Fibroblast of mammary gland (primary cell): ENCODE measurements around the gene ULBP1.
A peak's percentile ranks its signal among the peaks of the same experiment; 100 is the strongest.
"Not testable (repeated sequence)": the region's sequence is repeated elsewhere in the genome, so short reads cannot be mapped to it uniquely, and the experiment has no call there.

Experiments
- DNase-seq: peaks from one replicate; pipeline ENCODE4 v3.0.0-alpha.2; 2010; ENCODE audit warnings: low read depth
- H3K4me3 ChIP-seq: 2 replicates; pipeline ENCODE4 v1.5.1; 2011; ENCODE audit warnings: low read depth, mild to moderate bottlenecking, low read length, moderate library complexity; ENCODE audit not compliant: control insufficient read depth
- TF ChIP-seq, protein P1 (sequence below): conservative IDR thresholded peaks from 2 replicates; pipeline ENCODE4 v1.5.1; 2011; ENCODE audit warnings: low read depth, low read length, inconsistent platforms; ENCODE audit not compliant: control insufficient read depth, insufficient read depth

The ULBP1 gene

DNA sequence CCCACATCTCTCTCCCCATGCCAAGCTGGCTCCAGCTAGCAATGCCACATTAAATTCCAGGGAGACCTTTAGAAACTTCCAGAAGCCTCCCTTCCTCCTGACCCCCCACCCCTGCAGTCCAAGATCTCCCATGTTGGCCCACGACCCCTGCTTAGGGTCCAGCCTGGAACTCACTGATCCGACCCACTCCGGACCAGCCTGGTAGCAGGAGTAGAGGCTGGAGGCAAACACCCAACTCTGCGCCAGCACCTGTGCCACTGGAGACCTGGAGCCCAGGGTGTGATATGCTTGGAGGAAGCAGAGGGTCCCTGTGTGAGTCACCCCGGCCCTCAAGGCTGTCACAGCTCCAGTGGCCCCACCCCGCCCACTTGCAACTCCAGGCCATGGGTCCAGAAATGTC is 3.3 kb upstream of the ULBP1 start:
- H3K4me3 ChIP-seq: no peak overlapping the region
- DNase-seq: no peak
- TF ChIP-seq, protein P1, sequence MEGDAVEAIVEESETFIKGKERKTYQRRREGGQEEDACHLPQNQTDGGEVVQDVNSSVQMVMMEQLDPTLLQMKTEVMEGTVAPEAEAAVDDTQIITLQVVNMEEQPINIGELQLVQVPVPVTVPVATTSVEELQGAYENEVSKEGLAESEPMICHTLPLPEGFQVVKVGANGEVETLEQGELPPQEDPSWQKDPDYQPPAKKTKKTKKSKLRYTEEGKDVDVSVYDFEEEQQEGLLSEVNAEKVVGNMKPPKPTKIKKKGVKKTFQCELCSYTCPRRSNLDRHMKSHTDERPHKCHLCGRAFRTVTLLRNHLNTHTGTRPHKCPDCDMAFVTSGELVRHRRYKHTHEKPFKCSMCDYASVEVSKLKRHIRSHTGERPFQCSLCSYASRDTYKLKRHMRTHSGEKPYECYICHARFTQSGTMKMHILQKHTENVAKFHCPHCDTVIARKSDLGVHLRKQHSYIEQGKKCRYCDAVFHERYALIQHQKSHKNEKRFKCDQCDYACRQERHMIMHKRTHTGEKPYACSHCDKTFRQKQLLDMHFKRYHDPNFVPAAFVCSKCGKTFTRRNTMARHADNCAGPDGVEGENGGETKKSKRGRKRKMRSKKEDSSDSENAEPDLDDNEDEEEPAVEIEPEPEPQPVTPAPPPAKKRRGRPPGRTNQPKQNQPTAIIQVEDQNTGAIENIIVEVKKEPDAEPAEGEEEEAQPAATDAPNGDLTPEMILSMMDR: no peak

- no peak overlapping the region for H3K4me3 ChIP-seq
- DNase-seq: no peak
- TF ChIP-seq, protein P1: peak; percentile 18
Observed at GRCh38 chr6:149961728-149962425, 1.9 kb upstream of the ULBP1 start.

GRCh38 chr6:149962461-149963211 is 1.1 kb upstream of the ULBP1 start:
- no peak overlapping the region for H3K4me3 ChIP-seq
- DNase-seq: no peak

DNA sequence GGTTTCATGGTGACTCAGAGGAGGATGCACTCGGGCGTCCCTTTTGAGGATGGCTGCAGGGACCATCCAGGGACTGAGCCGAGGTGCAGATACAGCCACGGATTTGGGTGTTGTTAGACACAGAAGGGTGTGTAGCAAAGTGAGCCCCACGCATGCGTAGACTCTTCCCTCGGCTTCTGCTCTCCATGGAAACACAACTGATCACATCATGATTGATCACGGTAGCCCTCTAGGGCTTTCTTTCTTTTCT is 606 bp upstream of the ULBP1 start:
- DNase-seq: no peak
- H3K4me3 ChIP-seq: peak overlapping the region; percentile 62
- TF ChIP-seq, protein P1: no peak

More at GRCh38 chr6:149962461-149963211, 1.1 kb upstream of the ULBP1 start:
- TF ChIP-seq, protein P1: no peak

- DNase-seq: peak; percentile 46
- TF ChIP-seq, protein P1: no peak
- peak overlapping the region; percentile 62 for H3K4me3 ChIP-seq
Observed at GRCh38 chr6:149964308-149965193, 808 bp downstream of the ULBP1 start.

DNA sequence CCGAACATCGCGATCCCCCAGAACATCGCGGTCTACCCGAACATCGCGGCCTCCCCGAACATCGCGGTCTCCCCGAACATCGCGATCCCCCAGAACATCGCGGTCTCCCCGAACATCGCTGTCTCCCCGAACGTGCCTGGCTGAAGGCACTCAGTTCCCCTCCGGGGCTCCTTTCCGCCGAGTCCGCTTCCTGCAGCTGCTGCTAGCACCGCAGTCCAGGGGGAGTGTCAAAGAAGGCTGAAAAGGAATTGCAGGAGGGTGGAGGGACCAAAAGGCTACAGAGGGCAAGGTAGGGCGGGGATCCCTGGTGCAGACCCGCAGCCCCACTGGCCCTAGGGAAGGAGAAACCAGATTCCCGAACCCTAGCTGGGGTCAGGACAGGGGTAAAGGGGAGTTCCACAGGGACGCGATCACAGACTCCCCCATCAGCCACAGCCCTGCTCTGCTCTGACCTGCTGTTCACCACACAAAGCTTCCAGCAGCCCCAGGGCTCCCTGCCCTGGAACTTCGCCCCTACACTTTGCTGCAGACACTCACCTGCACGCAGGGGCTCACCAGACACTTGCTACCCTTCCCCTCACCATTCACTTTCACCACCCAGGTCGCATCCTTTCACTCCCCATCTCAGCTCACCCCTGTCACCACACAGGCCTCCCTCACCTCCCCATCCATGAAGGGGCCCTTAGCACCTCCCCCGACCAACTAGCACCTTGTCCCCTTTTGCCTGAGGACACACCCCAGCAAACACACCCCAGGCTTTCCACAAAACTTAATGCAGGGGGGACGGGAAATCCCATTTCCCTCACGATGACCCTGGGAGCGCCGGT is 1.7 kb downstream of the ULBP1 start:
- TF ChIP-seq, protein P1: no peak
- peak overlapping the region; percentile 62 for H3K4me3 ChIP-seq
- DNase-seq: peak; percentile 21

DNA sequence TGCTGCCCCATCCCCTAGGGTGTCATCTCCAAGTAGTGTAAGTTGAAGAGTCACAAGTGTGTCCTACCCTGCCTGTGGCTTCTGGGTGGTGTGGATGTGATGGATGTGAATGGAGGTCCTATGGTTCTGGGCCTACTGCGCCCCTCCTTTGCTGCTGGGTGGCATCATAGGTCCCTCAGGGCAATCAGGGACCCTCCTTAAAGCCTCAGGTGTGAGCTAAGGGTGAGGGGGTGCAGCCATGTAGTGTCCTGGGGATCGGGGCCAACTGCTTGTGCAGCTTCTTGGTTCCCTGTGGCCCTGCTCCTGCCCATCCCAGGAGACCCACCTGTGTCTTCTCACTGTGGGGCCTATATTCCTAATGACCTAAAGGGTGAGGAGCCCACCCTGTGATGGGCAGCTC is 2.6 kb downstream of the ULBP1 start:
- not testable (repeated sequence) for H3K4me3 ChIP-seq, DNase-seq
